Tibial nerve (tissue), 4 donors: Measurements from ENCODE around the gene TEX9.

ENCODE experiments used
- CTCF ChIP-seq, 5 experiments: fragments of 200-600 bp in 3 of 5; fragments of 450-650 bp in 2 of 5; sonication (generic) in 3 of 5; IDR thresholded peaks; one replicate each; pipeline ENCODE4 v1.5.1; 2016 to 2019; ENCODE audit warnings: antibody characterized with exemption in 5 of 5, mild to moderate bottlenecking in 3 of 5, moderate library complexity in 2 of 5
- EP300 ChIP-seq, 2 donors: sonication (generic); formaldehyde crosslinking; IDR thresholded peaks; one replicate each; pipeline ENCODE4 v1.6.1; 2017; ENCODE audit warnings: antibody characterized with exemption in 2 of 2, mild to moderate bottlenecking in 1 of 2
- POLR2A ChIP-seq, 2 donors: fragments of 450-650 bp; IDR thresholded peaks; one replicate each; pipeline ENCODE4 v1.6.1; 2017; ENCODE audit warnings: antibody characterized with exemption in 2 of 2, mild to moderate bottlenecking in 2 of 2, moderate library complexity in 2 of 2

DNA sequence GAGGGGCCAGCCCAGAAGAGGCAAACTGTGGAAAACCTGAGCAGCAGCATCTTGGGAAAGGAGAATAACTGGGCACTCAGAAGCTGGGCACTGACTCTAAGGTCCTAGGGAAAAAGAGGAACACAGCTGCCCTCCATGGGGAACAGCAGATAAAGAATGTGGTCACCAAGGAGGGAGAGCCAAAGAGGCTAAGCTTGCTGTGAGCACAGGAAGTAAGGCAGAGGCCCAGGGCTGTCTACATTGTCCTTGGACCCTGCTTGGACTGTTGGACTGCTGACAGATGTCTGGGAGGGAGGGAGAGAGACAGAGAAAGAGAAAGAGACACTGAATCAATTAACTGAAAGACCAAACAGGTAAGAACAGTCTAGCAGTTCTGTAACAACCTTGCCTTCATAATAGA lies 104.3 kb downstream of the TEX9 start:
- TF ChIP-seq CTCF (IDR thresholded peaks at IDR 0.05) = no peak
- no peak for TF ChIP-seq EP300 (IDR thresholded peaks at IDR 0.05)
- TF ChIP-seq POLR2A (IDR thresholded peaks at IDR 0.05) = no peak
